GM12878 (cell line): ENCODE results near the gene SMAP1. TPM values are rescaled to one million over a fixed set of nuclear protein-coding genes. Genes with fewer than 3 reads are reported as not detected.

Experiments used
- ATAC-seq: fragments of 200-7000 bp; cut with Tn5 transposase; 3 replicates; pipeline ENCODE4 v1.9.1; 2020; ENCODE audit warnings: mild to moderate bottlenecking, moderate library complexity
- BruUV-seq: library from RNA; stranded (reverse); fragments of 400-500 nt; replicated peaks from 2 replicates; lab custom pipeline; 2021; lab: Mats Ljungman, UMichigan
- CTCF ChIA-PET: fragments of 300-600 bp; sonication (Branson Sonifier 250); formaldehyde crosslinking; extraction: SDS; loops from one replicate; lab custom pipeline; 2021; ENCODE audit warnings: inconsistent platforms; lab: Yijun Ruan, JAX
- POLR2A ChIA-PET: fragments of 350-600 bp; formaldehyde crosslinking; extraction: SDS; loops from one replicate; lab custom pipeline; 2021; ENCODE audit warnings: inconsistent platforms; lab: Charles Lee
- RAD21 ChIA-PET: fragments of 300-600 bp; sonication (Branson Sonifier 250); formaldehyde crosslinking; loops from one replicate; lab custom pipeline; 2023; ENCODE audit warnings: antibody characterized with exemption; ENCODE audit not compliant: unreplicated experiment; lab: Charles Lee
- SMC1A ChIA-PET: fragments of 300-600 bp; sonication (Branson Sonifier 250); formaldehyde crosslinking; loops from one replicate; lab custom pipeline; 2023; ENCODE audit not compliant: unreplicated experiment, uncharacterized antibody; lab: Charles Lee
- DNase-seq: peaks from one replicate; pipeline ENCODE4 v3.0.0-alpha.2; 2011; ENCODE audit warnings: low read depth, low spot score
- FAIRE-seq: peaks from 3 replicates; lab custom pipeline; 2011; peaks lifted over from hg19 to GRCh38; lab: Jason Lieb, UNC
- H2AFZ ChIP-seq: 2 replicates; pipeline ENCODE4 v1.6.0; 2011; ENCODE audit warnings: low read depth, low read length, control low read depth; ENCODE audit not compliant: control insufficient read depth
- H3K27ac ChIP-seq: 2 replicates; pipeline ENCODE4 v1.5.1; 2011; ENCODE audit warnings: control low read depth; ENCODE audit not compliant: control insufficient read depth, insufficient read depth
- H3K27me3 ChIP-seq, 2 experiments: replicated peaks in 1 of 2; 2 replicates each; pipeline versions ENCODE4 v1.6.0 to v1.6.1; 2011; ENCODE audit warnings: low read length in 1 of 2; ENCODE audit not compliant: control insufficient read depth in 2 of 2, insufficient read depth in 2 of 2
- H3K36me3 ChIP-seq, 2 experiments: 2 replicates each; pipeline ENCODE4 v1.5.1; 2011; ENCODE audit warnings: low read length in 1 of 2; ENCODE audit not compliant: control insufficient read depth in 2 of 2, insufficient read depth in 2 of 2
- H3K4me1 ChIP-seq: 2 replicates; pipeline ENCODE4 v1.6.1; 2011; ENCODE audit warnings: mild to moderate bottlenecking, low read length, moderate library complexity, mixed read lengths; ENCODE audit not compliant: control insufficient read depth, insufficient read depth
- H3K4me2 ChIP-seq: 2 replicates; pipeline ENCODE4 v1.6.0; 2011; ENCODE audit warnings: control low read depth; ENCODE audit not compliant: control insufficient read depth, insufficient read depth
- H3K4me3 ChIP-seq: fragments of 200-600 bp; sonication (generic); 2 replicates; pipeline ENCODE4 v1.5.1; 2016
- H3K79me2 ChIP-seq: 2 replicates; pipeline ENCODE4 v1.6.0; 2011; ENCODE audit warnings: low read length; ENCODE audit not compliant: control insufficient read depth, insufficient read depth
- H3K9ac ChIP-seq: 2 replicates; pipeline ENCODE4 v1.8.0; 2011; ENCODE audit warnings: low read length, control low read depth, mixed read lengths; ENCODE audit not compliant: control insufficient read depth, insufficient read depth
- H3K9me3 ChIP-seq: replicated peaks from 3 replicates; pipeline ENCODE4 v1.5.1; 2011; ENCODE audit warnings: mild to moderate bottlenecking, low read length; ENCODE audit not compliant: control insufficient read depth, insufficient read depth
- H4K20me1 ChIP-seq: 2 replicates; pipeline ENCODE4 v1.6.0; 2011; ENCODE audit not compliant: control insufficient read depth, insufficient read depth
- ATF7 ChIP-seq: fragments of 450-650 bp; IDR thresholded peaks from 2 replicates; pipeline ENCODE4 v1.6.1; 2016; ENCODE audit warnings: low read depth, mild to moderate bottlenecking
- BMI1 ChIP-seq: fragments of 450-650 bp; IDR thresholded peaks from 2 replicates; pipeline ENCODE4 v1.6.1; 2016; ENCODE audit warnings: mild to moderate bottlenecking, moderate library complexity, borderline replicate concordance
- CHD4 ChIP-seq: fragments of 200-600 bp; sonication (generic); IDR thresholded peaks from 2 replicates; pipeline ENCODE4 v1.6.1; 2016; ENCODE audit warnings: mild to moderate bottlenecking
- E4F1 ChIP-seq: fragments of 450-650 bp; IDR thresholded peaks from 2 replicates; pipeline ENCODE4 v1.6.1; 2018; ENCODE audit warnings: borderline replicate concordance, mild to moderate bottlenecking; ENCODE audit not compliant: partially characterized antibody
- EGR1 ChIP-seq, 2 experiments: IDR thresholded peaks; 1 replicate in 1 of 2; 2 replicates in 1 of 2; pipeline ENCODE4 v1.6.1; 2011 to 2012; ENCODE audit warnings: low read depth in 2 of 2, low read length in 2 of 2, borderline replicate concordance in 1 of 2, mild to moderate bottlenecking in 1 of 2, moderate library complexity in 1 of 2
- FOS ChIP-seq: IDR thresholded peaks from 3 replicates; pipeline ENCODE4 v1.6.1; 2011; ENCODE audit warnings: borderline replicate concordance; ENCODE audit not compliant: insufficient read length; ENCODE audit errors: extremely low read depth
- FOXK2 ChIP-seq: fragments of 450-650 bp; IDR thresholded peaks from 2 replicates; pipeline ENCODE4 v1.6.1; 2017; ENCODE audit warnings: mild to moderate bottlenecking, moderate library complexity
- IKZF1 ChIP-seq: fragments of 450-650 bp; conservative IDR thresholded peaks from 2 replicates; pipeline ENCODE4 v1.6.1; 2017; ENCODE audit warnings: antibody characterized with exemption, mild to moderate bottlenecking
- RELB ChIP-seq: fragments of 450-650 bp; IDR thresholded peaks from 2 replicates; pipeline ENCODE4 v1.6.1; 2017; ENCODE audit warnings: low read depth, mild to moderate bottlenecking, moderate library complexity
- SPI1 ChIP-seq: IDR thresholded peaks from 2 replicates; pipeline ENCODE4 v1.6.1; 2011; ENCODE audit warnings: low read depth, mild to moderate bottlenecking, low read length, moderate library complexity, borderline replicate concordance; ENCODE audit not compliant: insufficient read depth
- WGBS: methylation state at CpG from one replicate; pipeline ENCODE4 v1.1.6; 2016; ENCODE audit warnings: low lambda C conversion rate; ENCODE audit not compliant: insufficient replicate concordance, insufficient coverage; ENCODE audit errors: missing lambda C conversion rate; 5-methylcytosine and 5-hydroxymethylcytosine counted together
- in situ Hi-C: fragments of 300-500 bp; cut with MboI; formaldehyde crosslinking; loops from 9 replicates; pipeline ENCODE4 v1.14.3; 2018; ENCODE audit warnings: mixed read lengths
- intact Hi-C: fragments of 100-400 bp; cut with micrococcal nuclease; formaldehyde crosslinking; loops from one replicate; pipeline ENCODE4 v1.14.2; 2022; ENCODE audit not compliant: unreplicated experiment
- polyA plus RNA-seq, 11 experiments: library from polyadenylated mRNA; depleted of rRNA in 4 of 11; unstranded in 6 of 11; stranded (reverse) in 5 of 11; fragments of >200 nt; fragmentation: Nextera tagmentation in 4 of 11; fragmentation: Illumina TruSeq in 1 of 11; extraction: Ambion mirVana in 4 of 11; extraction: Trizol in 1 of 11; gene quantifications; 1 replicate in 1 of 11; 2 replicates in 10 of 11; pipeline versions ENCODE4 v1.2.1 to v1.2.3, GENCODE V29; 2011 to 2016; ENCODE audit warnings: inconsistent platforms in 2 of 11, missing spikeins in 2 of 11, low read depth in 1 of 11
- total RNA-seq, 4 experiments: library from RNA; depleted of rRNA in 3 of 4; stranded (reverse); fragments of >200 nt in 3 of 4; fragmentation: Illumina TruSeq in 1 of 4; extraction: Trizol in 1 of 4; gene quantifications; 2 replicates each; pipeline versions ENCODE4 v1.2.1 to v1.2.3, GENCODE V29; 2013 to 2021

The SMAP1 gene
- total and polyA plus RNA-seq, 10 of the 15 experiments (the other 5 are each of a cell fraction or from before 2014, with no cell fraction given): 13.7 to 33.9 (median 25.3) TPM

GRCh38 chr6:70846207-70846835 is 178.6 kb downstream of the SMAP1 start (continued):
- TF ChIP-seq E4F1: no peak
- TF ChIP-seq EGR1 (IDR thresholded peaks at IDR 0.05; ENCODE audit: borderline replicate concordance in 1 of 2, low read depth in 2 of 2, low read length in 2 of 2): no peak

GRCh38 chr6:70847106-70848084 is 179.7 kb downstream of the SMAP1 start:
- SMC1A ChIA-PET: interaction anchor here (0.7 to 1.6 kb wide), 2 partner anchors 22 to 140 kb away, joined by 3 to 4 read pairs; no protein-coding TSS in a partner anchor
- BruUV-seq: no TSS peak

More at GRCh38 chr6:70847106-70848084, 179.7 kb downstream of the SMAP1 start:
- Histone ChIP-seq H3K4me2 (no peak overlapping the region), H3K4me1 (no peaks in the 10 kb centered on the region), H3K9me3 (peaks cover 5% of the 10 kb centered on the region; the same call in 2 of the 3 replicates), H3K4me3 (no peak overlapping the region), H4K20me1 (no peaks in the 10 kb centered on the region), H3K79me2 (no peaks in the 10 kb centered on the region), H3K27ac (no peak overlapping the region), H2AFZ (no peak overlapping the region), H3K9ac (no peak overlapping the region), H3K27me3 (no peaks in the 10 kb centered on the region), H3K36me3 (peaks cover 0 to 5% of the 10 kb centered on the region in 2 experiments; a peak in 2 of 4 replicates)
- FAIRE-seq (no peak), DNase-seq (no peak), ATAC-seq (no peak)
- 86% methylated on average over 4 of the region's 4 CpGs for WGBS
- no peak for TF ChIP-seq ATF7
- TF ChIP-seq SPI1: peak; percentile 12; the same call in 1 of the 2 replicates
- TF ChIP-seq IKZF1: no peak
- TF ChIP-seq BMI1: no peak
- no peak for TF ChIP-seq CHD4
- no peak for TF ChIP-seq FOS
- TF ChIP-seq FOXK2: no peak
- TF ChIP-seq RELB: no peak
- ChIA-PET CTCF (interaction anchor here (0.9 kb wide), 1 partner anchor 10 kb away, joined by 3 read pairs; no protein-coding TSS in a partner anchor), POLR2A (no interaction called here), RAD21 (no interaction called here)
- intact Hi-C loops: no loop called here
- in situ Hi-C loops: no loop called here
